ENCODE measurements around the gene MKI67. TPM values are rescaled to one million over a fixed set of nuclear protein-coding genes. Genes with fewer than 3 reads are reported as not detected.

The MKI67 gene
- total RNA-seq, 1 donor from 2014 or later = 40.6 TPM

DNA sequence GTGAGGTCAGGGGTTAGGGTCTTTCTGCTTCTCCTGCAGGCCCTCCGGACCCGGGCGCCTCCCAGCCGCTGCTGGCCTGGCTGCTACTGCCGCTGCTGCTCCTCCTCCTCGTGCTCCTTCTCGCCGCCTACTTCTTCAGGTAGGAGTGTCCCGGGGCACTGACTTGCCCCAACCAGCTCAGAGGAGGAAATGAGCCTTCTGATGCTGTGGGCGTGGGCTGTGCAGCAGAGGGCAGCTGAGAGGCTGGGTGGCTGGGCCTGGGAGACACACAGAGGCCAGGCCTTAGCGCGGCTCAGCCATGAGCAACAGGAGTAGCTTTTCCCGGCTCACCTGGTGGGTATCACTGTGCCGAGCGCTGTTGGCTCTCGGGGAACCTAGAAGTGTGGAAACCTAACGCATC, 78.9 kb downstream of the MKI67 start:
- TF ChIP-seq, protein P1, sequence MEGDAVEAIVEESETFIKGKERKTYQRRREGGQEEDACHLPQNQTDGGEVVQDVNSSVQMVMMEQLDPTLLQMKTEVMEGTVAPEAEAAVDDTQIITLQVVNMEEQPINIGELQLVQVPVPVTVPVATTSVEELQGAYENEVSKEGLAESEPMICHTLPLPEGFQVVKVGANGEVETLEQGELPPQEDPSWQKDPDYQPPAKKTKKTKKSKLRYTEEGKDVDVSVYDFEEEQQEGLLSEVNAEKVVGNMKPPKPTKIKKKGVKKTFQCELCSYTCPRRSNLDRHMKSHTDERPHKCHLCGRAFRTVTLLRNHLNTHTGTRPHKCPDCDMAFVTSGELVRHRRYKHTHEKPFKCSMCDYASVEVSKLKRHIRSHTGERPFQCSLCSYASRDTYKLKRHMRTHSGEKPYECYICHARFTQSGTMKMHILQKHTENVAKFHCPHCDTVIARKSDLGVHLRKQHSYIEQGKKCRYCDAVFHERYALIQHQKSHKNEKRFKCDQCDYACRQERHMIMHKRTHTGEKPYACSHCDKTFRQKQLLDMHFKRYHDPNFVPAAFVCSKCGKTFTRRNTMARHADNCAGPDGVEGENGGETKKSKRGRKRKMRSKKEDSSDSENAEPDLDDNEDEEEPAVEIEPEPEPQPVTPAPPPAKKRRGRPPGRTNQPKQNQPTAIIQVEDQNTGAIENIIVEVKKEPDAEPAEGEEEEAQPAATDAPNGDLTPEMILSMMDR (conservative IDR thresholded peaks at IDR 0.05; ENCODE audit: low read depth, low read length) = no peak
- DNase-seq (ENCODE audit: low read depth) = peak; percentile 13
- H3K4me3 ChIP-seq (ENCODE audit: low read depth, low read length) = peak overlapping the region; percentile 34

DNA sequence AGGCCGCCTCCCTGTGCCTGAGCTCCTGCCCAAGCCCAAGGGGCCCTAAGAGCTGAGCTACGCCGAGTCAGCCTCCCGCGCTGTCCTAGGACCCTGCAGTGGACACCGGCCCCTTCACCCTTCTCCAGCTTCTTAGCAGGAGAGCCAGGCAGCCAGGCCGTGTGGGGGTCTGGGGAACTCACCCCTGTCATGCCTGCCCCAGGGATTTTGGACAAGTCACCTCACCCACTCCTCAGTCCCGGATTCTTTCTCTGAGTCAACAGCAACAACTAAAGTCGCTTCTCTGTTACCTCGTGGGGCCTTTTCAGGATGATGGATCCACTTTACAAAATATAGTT, 79.3 kb downstream of the MKI67 start:
- H3K4me3 ChIP-seq (ENCODE audit: low read depth, low read length) = no peak overlapping the region
- no peak for DNase-seq (ENCODE audit: low read depth)
- TF ChIP-seq, protein P1 (conservative IDR thresholded peaks at IDR 0.05; ENCODE audit: low read depth, low read length) = no peak

Other genes starting within 250 kb of the MKI67 start
- gene CLRN3, start 233.5 kb downstream of the MKI67 start, total RNA-seq = not detected in 2 replicates
- gene PTPRE, start 219.3 kb downstream of the MKI67 start, total RNA-seq = 5.4 and 6.2 TPM in 2 replicates